ENCODE data around the gene ICAM1.
A peak's percentile ranks its signal among the peaks of the same experiment; 100 is the strongest.

Gene ICAM1

GRCh38 chr19:10328558-10329429 lies 57.9 kb downstream of the ICAM1 start:
- no peak for DNase-seq

GRCh38 chr19:10329555-10329954 lies 58.6 kb downstream of the ICAM1 start:
- DNase-seq: no peak

- DNase-seq: no peak
These were observed 61.4 kb downstream of the ICAM1 start for GRCh38 chr19:10332158-10332964.

GRCh38 chr19:10332965-10333757 lies 62.2 kb downstream of the ICAM1 start, which contains the start of gene RAVER1:
RAVER1 (minus strand) TSS chr19:10333529; CDS start chr19:10333507, 22 bp downstream.
- peak; percentile 87 to 97 for DNase-seq

- no peak for DNase-seq
These were observed 63.1 kb downstream of the ICAM1 start for GRCh38 chr19:10333758-10334587.

GRCh38 chr19:10334588-10335351 lies 63.9 kb downstream of the ICAM1 start:
- peak; percentile 9 to 79 for DNase-seq

GRCh38 chr19:10335352-10335985 lies 64.5 kb downstream of the ICAM1 start:
- DNase-seq: no peak
